ENCODE results near the gene DIPK2B.

DIPK2B gene

GRCh38 chrX:45200741-45201234, at the start of gene DIPK2B:
Gene DIPK2B, minus strand, starts transcription at chrX:45200876. Its CDS starts 50 bp downstream, at chrX:45200826.
- Mint-ChIP-seq H3K4me1 (no peaks in the 10 kb centered on the region), H3K36me3 (no peaks in the 10 kb centered on the region), H3K4me3 (no peak within 1 kb of the TSS), H3K9me3 (no peaks in the 10 kb centered on the region), H3K27me3 (peaks cover 20% of the 10 kb centered on the region), H3K27ac (no peak within 1 kb of the TSS)
- no peak for DNase-seq
- CTCF ChIA-PET = no interaction called here

GRCh38 chrX:45240301-45240700, 39.6 kb upstream of the DIPK2B start:
- DNase-seq = no peak
- Mint-ChIP-seq H3K36me3 (no peaks in the 10 kb centered on the region), H3K4me3 (no peak overlapping the region), H3K27ac (no peak overlapping the region), H3K27me3 (no peaks in the 10 kb centered on the region), H3K4me1 (no peaks in the 10 kb centered on the region), H3K9me3 (no peaks in the 10 kb centered on the region)
- CTCF ChIA-PET = no interaction called here

GRCh38 chrX:45238489-45238888, 37.8 kb upstream of the DIPK2B start:
- Mint-ChIP-seq H3K9me3 (no peaks in the 10 kb centered on the region), H3K4me3 (no peak overlapping the region), H3K27me3 (no peaks in the 10 kb centered on the region), H3K4me1 (no peaks in the 10 kb centered on the region), H3K27ac (no peak overlapping the region), H3K36me3 (no peaks in the 10 kb centered on the region)
- CTCF ChIA-PET = interaction anchor here (1.1 kb wide), 1 partner anchor 1280 kb away, joined by 3 read pairs; no protein-coding TSS in a partner anchor
- no peak for DNase-seq

GRCh38 chrX:45233531-45233930, 32.9 kb upstream of the DIPK2B start:
- H3K4me1 Mint-ChIP-seq = peaks cover 19% of the 10 kb centered on the region
- DNase-seq = no peak
- no peaks in the 10 kb centered on the region for H3K36me3 Mint-ChIP-seq
- H3K4me3 Mint-ChIP-seq = no peak overlapping the region
- H3K27ac Mint-ChIP-seq = no peak overlapping the region
- no peaks in the 10 kb centered on the region for H3K27me3 Mint-ChIP-seq
- peaks cover 9% of the 10 kb centered on the region for H3K9me3 Mint-ChIP-seq
- CTCF ChIA-PET = no interaction called here

- Mint-ChIP-seq H3K27ac (no peak overlapping the region), H3K4me1 (peaks cover 19% of the 10 kb centered on the region), H3K36me3 (no peaks in the 10 kb centered on the region), H3K9me3 (peaks cover 9% of the 10 kb centered on the region), H3K4me3 (no peak overlapping the region), H3K27me3 (no peaks in the 10 kb centered on the region)
- no peak for DNase-seq
- CTCF ChIA-PET = no interaction called here
Measured at GRCh38 chrX:45232139-45232538, 31.5 kb upstream of the DIPK2B start.

- Mint-ChIP-seq H3K27ac (no peak overlapping the region), H3K4me1 (peaks cover 19% of the 10 kb centered on the region), H3K27me3 (no peaks in the 10 kb centered on the region), H3K36me3 (no peaks in the 10 kb centered on the region), H3K4me3 (no peak overlapping the region), H3K9me3 (peaks cover 9% of the 10 kb centered on the region)
- CTCF ChIA-PET = no interaction called here
- no peak for DNase-seq
Measured at GRCh38 chrX:45230410-45230809, 29.7 kb upstream of the DIPK2B start.

GRCh38 chrX:45229348-45229747, 28.7 kb upstream of the DIPK2B start:
- Mint-ChIP-seq H3K9me3 (peaks cover 9% of the 10 kb centered on the region), H3K36me3 (no peaks in the 10 kb centered on the region)
- CTCF ChIA-PET = no interaction called here

GRCh38 chrX:45228126-45228525, 27.4 kb upstream of the DIPK2B start:
- CTCF ChIA-PET = no interaction called here
- H3K4me1 Mint-ChIP-seq = peaks cover 19% of the 10 kb centered on the region
- no peak overlapping the region for H3K4me3 Mint-ChIP-seq
- no peaks in the 10 kb centered on the region for H3K36me3 Mint-ChIP-seq
- DNase-seq = no peak
- no peak overlapping the region for H3K27ac Mint-ChIP-seq
- peaks cover 9% of the 10 kb centered on the region for H3K9me3 Mint-ChIP-seq
- H3K27me3 Mint-ChIP-seq = no peaks in the 10 kb centered on the region

More at GRCh38 chrX:45229348-45229747, 28.7 kb upstream of the DIPK2B start:
- no peak for DNase-seq
- H3K27ac Mint-ChIP-seq = no peak overlapping the region
- H3K27me3 Mint-ChIP-seq = no peaks in the 10 kb centered on the region
- H3K4me1 Mint-ChIP-seq = peaks cover 19% of the 10 kb centered on the region
- no peak overlapping the region for H3K4me3 Mint-ChIP-seq

- H3K9me3 Mint-ChIP-seq = no peaks in the 10 kb centered on the region
- no peaks in the 10 kb centered on the region for H3K27me3 Mint-ChIP-seq
- no peak for DNase-seq
- no peaks in the 10 kb centered on the region for H3K36me3 Mint-ChIP-seq
- no peaks in the 10 kb centered on the region for H3K4me1 Mint-ChIP-seq
- no peak overlapping the region for H3K27ac Mint-ChIP-seq
- CTCF ChIA-PET = no interaction called here
- no peak overlapping the region for H3K4me3 Mint-ChIP-seq
Measured at GRCh38 chrX:45208121-45208856, 7.6 kb upstream of the DIPK2B start.

GRCh38 chrX:45202171-45202570, 1.5 kb upstream of the DIPK2B start:
- peaks cover 20% of the 10 kb centered on the region for H3K27me3 Mint-ChIP-seq
- H3K27ac Mint-ChIP-seq = no peak overlapping the region
- no peaks in the 10 kb centered on the region for H3K4me1 Mint-ChIP-seq
- no peak for DNase-seq
- H3K4me3 Mint-ChIP-seq = no peak overlapping the region
- no peaks in the 10 kb centered on the region for H3K36me3 Mint-ChIP-seq
- CTCF ChIA-PET = interaction anchor here (0.7 kb wide), 1 partner anchor 10 kb away, joined by 3 read pairs; no protein-coding TSS in a partner anchor
- no peaks in the 10 kb centered on the region for H3K9me3 Mint-ChIP-seq

GRCh38 chrX:45198706-45199105, 2.0 kb downstream of the DIPK2B start:
- CTCF ChIA-PET = no interaction called here
- H3K27ac Mint-ChIP-seq = no peak overlapping the region
- no peak overlapping the region for H3K4me3 Mint-ChIP-seq
- no peaks in the 10 kb centered on the region for H3K9me3 Mint-ChIP-seq
- DNase-seq = no peak
- H3K36me3 Mint-ChIP-seq = no peaks in the 10 kb centered on the region
- H3K27me3 Mint-ChIP-seq = peaks cover 20% of the 10 kb centered on the region
- no peaks in the 10 kb centered on the region for H3K4me1 Mint-ChIP-seq

- peaks cover 20% of the 10 kb centered on the region for H3K27me3 Mint-ChIP-seq
- no peak for DNase-seq
- no peak overlapping the region for H3K4me3 Mint-ChIP-seq
- no peaks in the 10 kb centered on the region for H3K9me3 Mint-ChIP-seq
- H3K27ac Mint-ChIP-seq = no peak overlapping the region
- H3K36me3 Mint-ChIP-seq = no peaks in the 10 kb centered on the region
- H3K4me1 Mint-ChIP-seq = no peaks in the 10 kb centered on the region
- CTCF ChIA-PET = no interaction called here
Measured at GRCh38 chrX:45198301-45198700, 2.4 kb downstream of the DIPK2B start.

- Mint-ChIP-seq H3K27ac (no peak overlapping the region), H3K36me3 (no peaks in the 10 kb centered on the region), H3K4me3 (no peak overlapping the region), H3K27me3 (peaks cover 18% of the 10 kb centered on the region), H3K9me3 (no peaks in the 10 kb centered on the region), H3K4me1 (peaks cover 2% of the 10 kb centered on the region)
- CTCF ChIA-PET = no interaction called here
- no peak for DNase-seq
Measured at GRCh38 chrX:45196701-45197100, 4.0 kb downstream of the DIPK2B start.

GRCh38 chrX:45191820-45192409, 8.8 kb downstream of the DIPK2B start:
- no peak for DNase-seq
- no peaks in the 10 kb centered on the region for H3K27me3 Mint-ChIP-seq
- CTCF ChIA-PET = interaction anchor here (0.5 kb wide), 1 partner anchor 11 kb away, joined by 3 read pairs; no protein-coding TSS in a partner anchor
- H3K9me3 Mint-ChIP-seq = no peaks in the 10 kb centered on the region
- H3K4me1 Mint-ChIP-seq = peaks cover 20% of the 10 kb centered on the region
- no peak overlapping the region for H3K4me3 Mint-ChIP-seq
- H3K27ac Mint-ChIP-seq = no peak overlapping the region
- H3K36me3 Mint-ChIP-seq = no peaks in the 10 kb centered on the region

- no peaks in the 10 kb centered on the region for H3K36me3 Mint-ChIP-seq
- H3K4me1 Mint-ChIP-seq = peaks cover 23% of the 10 kb centered on the region
- DNase-seq = no peak
- no peak overlapping the region for H3K4me3 Mint-ChIP-seq
- no peaks in the 10 kb centered on the region for H3K9me3 Mint-ChIP-seq
- CTCF ChIA-PET = no interaction called here
- H3K27ac Mint-ChIP-seq = no peak overlapping the region
- H3K27me3 Mint-ChIP-seq = no peaks in the 10 kb centered on the region
Measured at GRCh38 chrX:45191383-45191782, 9.3 kb downstream of the DIPK2B start.
